Choroid plexus epithelial cell (primary cell): ENCODE measurements around the gene BMF.

Experiments used
- DNase-seq: peaks from one replicate; pipeline ENCODE4 v3.0.0-alpha.2; 2010; ENCODE audit warnings: low read depth
- H3K4me3 ChIP-seq: 2 replicates; pipeline ENCODE4 v1.5.1; 2011; ENCODE audit warnings: low read depth, mild to moderate bottlenecking, control low read depth, low read length, moderate library complexity
- TF ChIP-seq, protein P1 (sequence below): conservative IDR thresholded peaks from 2 replicates; pipeline ENCODE4 v1.5.1; 2011; ENCODE audit warnings: low read depth, mild to moderate bottlenecking, control low read depth, inconsistent platforms, low read length, moderate library complexity

BMF gene

DNA sequence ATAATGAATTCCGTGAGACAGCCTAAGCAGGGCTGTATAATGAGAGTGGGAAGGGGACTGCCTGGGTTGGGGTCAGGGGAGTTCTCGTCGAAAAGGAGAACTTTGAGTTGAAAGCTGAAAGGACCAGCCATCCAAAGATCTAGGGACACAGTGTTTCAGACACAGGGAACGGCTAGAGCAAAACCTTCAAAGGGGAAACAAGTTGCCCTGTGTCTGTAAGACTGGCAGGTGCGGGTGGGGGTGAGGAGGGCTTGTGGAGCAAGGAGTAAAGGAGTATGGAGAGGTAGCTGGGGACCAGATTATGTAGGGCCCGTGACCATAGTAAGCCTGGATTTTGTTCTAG lies 68.4 kb downstream of the BMF start:
- no peak overlapping the region for H3K4me3 ChIP-seq
- TF ChIP-seq, protein P1, sequence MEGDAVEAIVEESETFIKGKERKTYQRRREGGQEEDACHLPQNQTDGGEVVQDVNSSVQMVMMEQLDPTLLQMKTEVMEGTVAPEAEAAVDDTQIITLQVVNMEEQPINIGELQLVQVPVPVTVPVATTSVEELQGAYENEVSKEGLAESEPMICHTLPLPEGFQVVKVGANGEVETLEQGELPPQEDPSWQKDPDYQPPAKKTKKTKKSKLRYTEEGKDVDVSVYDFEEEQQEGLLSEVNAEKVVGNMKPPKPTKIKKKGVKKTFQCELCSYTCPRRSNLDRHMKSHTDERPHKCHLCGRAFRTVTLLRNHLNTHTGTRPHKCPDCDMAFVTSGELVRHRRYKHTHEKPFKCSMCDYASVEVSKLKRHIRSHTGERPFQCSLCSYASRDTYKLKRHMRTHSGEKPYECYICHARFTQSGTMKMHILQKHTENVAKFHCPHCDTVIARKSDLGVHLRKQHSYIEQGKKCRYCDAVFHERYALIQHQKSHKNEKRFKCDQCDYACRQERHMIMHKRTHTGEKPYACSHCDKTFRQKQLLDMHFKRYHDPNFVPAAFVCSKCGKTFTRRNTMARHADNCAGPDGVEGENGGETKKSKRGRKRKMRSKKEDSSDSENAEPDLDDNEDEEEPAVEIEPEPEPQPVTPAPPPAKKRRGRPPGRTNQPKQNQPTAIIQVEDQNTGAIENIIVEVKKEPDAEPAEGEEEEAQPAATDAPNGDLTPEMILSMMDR: no peak
- DNase-seq: no peak

GRCh38 chr15:40038638-40039543 lies 69.8 kb downstream of the BMF start, which contains the start of gene SRP14:
Gene SRP14 (minus strand): TSS chr15:40039181. CDS start chr15:40039116, 65 bp downstream.
- TF ChIP-seq, protein P1: no peak
- H3K4me3 ChIP-seq: peak within 1 kb of the TSS; percentile 77
- DNase-seq: peak; percentile 94

DNA sequence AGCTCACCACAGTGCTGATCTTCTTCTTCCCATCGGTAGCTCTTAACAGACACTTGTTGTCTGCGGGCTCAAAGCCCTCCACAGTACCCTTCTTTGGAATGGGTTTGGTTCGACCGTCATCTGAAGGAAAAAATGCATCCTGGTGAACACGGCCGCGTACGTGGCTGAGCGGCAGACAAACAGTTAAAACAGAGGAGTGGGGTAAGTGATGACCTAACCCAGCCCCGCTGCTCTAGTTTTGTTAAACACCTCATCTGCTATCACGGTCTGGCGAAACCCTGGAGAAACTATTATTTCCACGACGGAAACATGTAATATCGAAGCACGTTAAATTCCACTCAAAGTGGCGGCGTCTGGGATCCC lies 70.4 kb downstream of the BMF start:
- H3K4me3 ChIP-seq: peak overlapping the region; percentile 77
- TF ChIP-seq, protein P1: no peak
- DNase-seq: peak; percentile 41
